ENCODE results near the gene RNF144B. TPM values are rescaled to one million over a fixed set of nuclear protein-coding genes. Genes with fewer than 3 reads are reported as not detected.
A peak's percentile ranks its signal among the peaks of the same experiment; 100 is the strongest.
"Not testable (repeated sequence)": the region's sequence is repeated elsewhere in the genome, so short reads cannot be mapped to it uniquely, and the experiment has no call there.

Gene RNF144B
- total RNA-seq, 1 donor, result 2.6 TPM

DNA sequence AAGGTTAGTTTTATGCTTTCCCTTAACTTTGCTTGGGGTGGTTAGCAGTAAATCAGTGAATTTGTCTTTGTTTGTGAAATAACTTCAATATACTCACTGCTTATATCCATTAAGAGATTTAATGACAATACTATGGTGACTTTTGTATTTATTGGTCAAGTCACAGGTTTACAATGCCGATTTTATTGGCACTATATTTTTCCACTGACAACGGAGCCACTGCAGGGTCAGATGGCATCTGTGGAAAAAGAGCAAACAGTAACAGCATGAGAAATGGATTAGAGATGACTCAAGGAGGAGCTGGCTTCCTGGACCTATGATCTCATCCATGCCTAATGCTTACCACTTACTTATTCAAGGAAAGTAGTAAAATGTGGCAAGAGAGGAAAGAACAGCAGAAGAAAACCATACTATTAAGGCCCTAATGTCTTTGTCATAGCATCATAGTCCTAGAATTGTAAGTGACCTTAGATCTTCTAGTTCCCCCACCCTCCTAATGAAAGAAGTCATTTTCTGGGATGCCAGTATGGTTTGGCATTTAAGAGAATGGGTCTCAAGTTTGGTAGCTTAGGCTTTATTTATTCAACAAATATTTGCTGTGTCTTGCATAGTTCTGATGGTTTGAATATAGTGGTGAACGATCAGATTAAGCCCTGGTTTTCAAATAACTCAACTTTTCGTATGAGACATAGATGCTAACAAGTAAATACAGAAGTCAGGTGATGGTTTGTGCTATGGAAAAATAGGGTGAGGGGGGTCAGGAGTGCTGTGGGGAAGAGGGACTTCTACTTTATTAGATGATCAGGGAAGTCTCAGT, 18.5 kb downstream of the RNF144B start:
- peak; percentile 83 for DNase-seq (ENCODE audit: low read depth)
- no peak overlapping the region for H3K4me3 ChIP-seq (ENCODE audit: low read depth, low read length)
- TF ChIP-seq, protein P1, sequence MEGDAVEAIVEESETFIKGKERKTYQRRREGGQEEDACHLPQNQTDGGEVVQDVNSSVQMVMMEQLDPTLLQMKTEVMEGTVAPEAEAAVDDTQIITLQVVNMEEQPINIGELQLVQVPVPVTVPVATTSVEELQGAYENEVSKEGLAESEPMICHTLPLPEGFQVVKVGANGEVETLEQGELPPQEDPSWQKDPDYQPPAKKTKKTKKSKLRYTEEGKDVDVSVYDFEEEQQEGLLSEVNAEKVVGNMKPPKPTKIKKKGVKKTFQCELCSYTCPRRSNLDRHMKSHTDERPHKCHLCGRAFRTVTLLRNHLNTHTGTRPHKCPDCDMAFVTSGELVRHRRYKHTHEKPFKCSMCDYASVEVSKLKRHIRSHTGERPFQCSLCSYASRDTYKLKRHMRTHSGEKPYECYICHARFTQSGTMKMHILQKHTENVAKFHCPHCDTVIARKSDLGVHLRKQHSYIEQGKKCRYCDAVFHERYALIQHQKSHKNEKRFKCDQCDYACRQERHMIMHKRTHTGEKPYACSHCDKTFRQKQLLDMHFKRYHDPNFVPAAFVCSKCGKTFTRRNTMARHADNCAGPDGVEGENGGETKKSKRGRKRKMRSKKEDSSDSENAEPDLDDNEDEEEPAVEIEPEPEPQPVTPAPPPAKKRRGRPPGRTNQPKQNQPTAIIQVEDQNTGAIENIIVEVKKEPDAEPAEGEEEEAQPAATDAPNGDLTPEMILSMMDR (IDR thresholded peaks at IDR 0.05; ENCODE audit: insufficient read depth, low read depth, low read length), result no peak

DNA sequence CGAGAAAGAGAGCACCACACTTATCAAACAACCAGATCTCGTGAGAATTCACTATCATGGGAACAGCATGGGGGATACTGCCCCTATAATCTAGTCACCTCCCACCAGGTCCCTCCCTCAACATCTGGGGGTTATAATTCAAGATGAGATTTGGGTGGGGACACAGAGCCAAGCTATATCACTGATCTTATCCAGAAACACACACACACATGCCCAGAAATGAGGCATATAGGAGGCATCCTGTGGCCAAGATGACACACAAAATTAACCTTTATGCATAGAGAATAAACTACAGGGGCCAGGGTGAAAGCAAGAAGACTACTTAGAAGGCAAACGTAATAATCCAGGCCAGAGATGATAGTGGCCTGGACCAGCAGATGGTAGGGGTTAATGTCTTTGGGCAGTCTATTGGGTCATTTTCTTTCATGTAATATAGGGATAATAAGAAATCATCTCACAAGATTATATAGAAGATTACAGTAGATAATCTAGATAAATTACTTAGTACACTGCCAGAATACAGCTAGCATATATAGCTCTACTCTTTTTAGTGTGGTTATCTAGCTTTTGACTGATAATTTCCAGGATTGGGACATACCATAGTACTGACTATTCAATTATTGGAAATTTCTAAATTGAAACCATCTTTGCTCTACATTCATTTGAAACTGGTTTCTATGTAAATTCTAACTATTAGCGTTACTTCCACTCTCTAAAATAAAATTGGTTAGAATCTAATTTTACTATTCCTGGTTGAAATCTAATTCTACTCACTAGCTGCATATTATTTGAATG, 20.0 kb downstream of the RNF144B start:
- DNase-seq (ENCODE audit: low read depth), result no peak
- H3K4me3 ChIP-seq (ENCODE audit: low read depth, low read length), result no peak overlapping the region
- TF ChIP-seq, protein P1 (IDR thresholded peaks at IDR 0.05; ENCODE audit: insufficient read depth, low read depth, low read length), result no peak

DNA sequence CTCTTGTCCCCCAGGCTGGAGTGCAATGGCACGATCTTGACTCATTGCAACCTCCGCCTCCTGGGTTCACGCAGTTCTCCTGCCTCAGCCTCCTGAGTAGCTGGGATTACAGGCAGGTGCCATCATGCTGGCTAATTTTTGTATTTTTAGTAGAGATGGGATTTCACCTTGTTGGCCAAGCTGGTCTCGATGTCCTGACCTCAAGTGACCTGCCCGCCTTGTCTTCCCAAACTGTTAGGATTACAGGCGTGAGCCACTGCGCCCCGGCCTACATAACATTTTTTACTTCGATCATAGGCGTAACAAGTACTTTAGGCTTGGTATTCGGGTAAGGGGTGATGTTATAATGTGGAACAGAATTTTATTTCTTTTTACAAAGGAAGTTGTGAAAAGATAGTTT, 22.5 kb downstream of the RNF144B start:
- not testable (repeated sequence) for DNase-seq (ENCODE audit: low read depth); H3K4me3 ChIP-seq (ENCODE audit: low read depth, low read length)

DNA sequence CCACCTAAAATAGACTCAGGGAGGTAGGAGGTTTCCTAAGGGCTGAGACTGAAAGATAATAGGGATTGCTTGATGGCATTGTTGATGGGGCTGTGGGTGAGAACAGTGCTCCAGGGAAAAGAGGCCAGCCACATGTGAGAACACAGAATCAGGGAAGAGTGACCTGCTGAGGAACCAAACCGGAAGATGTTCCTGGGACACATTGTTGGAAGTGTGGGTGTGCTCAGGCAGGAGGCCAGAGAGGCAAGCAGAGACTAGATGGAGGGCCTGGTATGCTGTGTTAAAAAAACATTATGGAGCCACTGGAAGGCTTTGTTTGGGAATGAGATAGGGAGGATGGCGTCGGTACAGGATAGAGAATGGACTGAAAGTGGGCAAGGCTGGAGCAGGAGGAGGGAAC, 23.3 kb downstream of the RNF144B start:
- TF ChIP-seq, protein P1 (IDR thresholded peaks at IDR 0.05; ENCODE audit: insufficient read depth, low read depth, low read length), result no peak
- no peak overlapping the region for H3K4me3 ChIP-seq (ENCODE audit: low read depth, low read length)
- DNase-seq (ENCODE audit: low read depth), result no peak

DNA sequence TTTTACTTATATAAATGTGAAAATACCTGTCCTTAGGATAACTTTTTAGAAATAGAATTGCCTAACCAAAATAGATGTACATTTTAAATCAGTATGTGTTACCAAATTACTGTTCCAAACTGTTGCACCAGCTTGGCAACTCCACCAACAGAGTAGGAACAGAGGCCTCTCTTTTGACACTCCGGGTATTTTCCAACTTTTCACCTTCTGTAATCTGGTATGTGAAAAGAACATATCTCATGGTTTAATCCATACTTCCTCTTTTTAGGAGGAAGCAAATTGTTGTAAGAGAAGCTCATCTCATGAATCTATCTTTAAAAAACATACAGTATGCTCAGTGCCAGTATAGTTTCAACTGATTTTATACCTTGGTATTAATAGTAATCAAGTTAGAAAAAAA, 24.9 kb downstream of the RNF144B start:
- no peak for DNase-seq (ENCODE audit: low read depth)
- TF ChIP-seq, protein P1 (IDR thresholded peaks at IDR 0.05; ENCODE audit: insufficient read depth, low read depth, low read length), result no peak
- no peak overlapping the region for H3K4me3 ChIP-seq (ENCODE audit: low read depth, low read length)

DNA sequence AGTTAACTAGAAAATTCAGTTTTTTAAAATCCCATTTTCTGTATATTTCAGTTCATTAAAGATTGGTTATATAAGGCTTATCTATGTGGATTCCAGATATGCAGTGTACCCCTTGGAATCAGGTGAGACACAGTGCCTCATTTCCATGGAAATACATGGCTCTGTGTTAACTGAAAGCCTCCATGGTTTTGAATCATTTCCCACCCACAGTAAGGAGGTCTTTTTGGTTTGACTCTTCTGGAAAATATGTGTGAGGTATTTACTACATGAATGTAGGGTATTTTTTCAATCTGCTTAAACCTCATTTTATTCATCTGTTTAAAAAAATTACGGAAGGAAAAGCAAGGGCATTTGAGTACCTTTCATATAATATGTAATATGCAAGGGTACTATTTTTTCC, 25.5 kb downstream of the RNF144B start:
- TF ChIP-seq, protein P1 (IDR thresholded peaks at IDR 0.05; ENCODE audit: insufficient read depth, low read depth, low read length), result no peak
- no peak for DNase-seq (ENCODE audit: low read depth)
- no peak overlapping the region for H3K4me3 ChIP-seq (ENCODE audit: low read depth, low read length)

DNA sequence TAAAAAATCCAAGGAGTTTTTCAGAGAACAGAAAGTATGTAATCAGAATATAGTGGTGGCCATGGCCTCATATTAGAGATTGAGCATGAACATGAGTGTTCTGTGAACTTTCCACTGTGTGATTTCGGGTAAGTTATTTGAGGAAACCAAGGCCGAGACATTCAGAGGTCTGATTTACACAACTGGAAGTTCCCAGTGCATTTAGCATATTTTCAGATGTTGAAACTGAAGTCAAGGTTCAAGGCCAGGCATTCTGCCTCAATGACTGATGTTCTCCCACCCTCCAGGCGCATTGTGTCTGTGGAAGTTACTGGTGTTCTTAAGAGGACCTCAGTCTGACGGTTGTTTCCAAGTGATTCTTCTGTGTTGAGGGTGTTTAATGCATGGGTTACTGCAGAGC, 26.2 kb downstream of the RNF144B start:
- TF ChIP-seq, protein P1 (IDR thresholded peaks at IDR 0.05; ENCODE audit: insufficient read depth, low read depth, low read length), result no peak
- H3K4me3 ChIP-seq (ENCODE audit: low read depth, low read length), result no peak overlapping the region
- DNase-seq (ENCODE audit: low read depth), result no peak
